GM18861 (cell line): Measurements from ENCODE around the gene AP2B1.

Source experiments
- ATAC-seq: cut with Tn5 transposase; IDR thresholded peaks from one replicate; pipeline ENCODE4 v1.9.1; 2021; ENCODE audit not compliant: unreplicated experiment

The AP2B1 gene

GRCh38 chr17:35621768-35622167, 34.6 kb downstream of the AP2B1 start:
- no peak for ATAC-seq

DNA sequence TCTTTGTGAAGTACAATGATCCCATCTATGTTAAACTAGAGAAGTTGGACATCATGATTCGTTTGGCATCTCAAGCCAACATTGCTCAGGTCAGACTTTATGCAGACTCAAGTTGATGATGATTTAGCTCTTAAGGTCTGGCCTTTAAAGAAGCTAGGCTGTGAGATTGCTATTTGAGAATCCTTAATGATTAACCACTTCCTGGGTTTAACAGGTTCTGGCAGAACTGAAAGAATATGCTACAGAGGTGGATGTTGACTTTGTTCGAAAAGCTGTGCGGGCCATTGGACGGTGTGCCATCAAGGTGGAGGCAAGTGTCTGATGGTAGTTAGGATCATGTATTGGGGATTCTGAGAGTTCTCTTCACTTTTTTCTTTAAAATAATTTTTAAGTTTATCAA, 40.3 kb downstream of the AP2B1 start:
- no peak for ATAC-seq

DNA sequence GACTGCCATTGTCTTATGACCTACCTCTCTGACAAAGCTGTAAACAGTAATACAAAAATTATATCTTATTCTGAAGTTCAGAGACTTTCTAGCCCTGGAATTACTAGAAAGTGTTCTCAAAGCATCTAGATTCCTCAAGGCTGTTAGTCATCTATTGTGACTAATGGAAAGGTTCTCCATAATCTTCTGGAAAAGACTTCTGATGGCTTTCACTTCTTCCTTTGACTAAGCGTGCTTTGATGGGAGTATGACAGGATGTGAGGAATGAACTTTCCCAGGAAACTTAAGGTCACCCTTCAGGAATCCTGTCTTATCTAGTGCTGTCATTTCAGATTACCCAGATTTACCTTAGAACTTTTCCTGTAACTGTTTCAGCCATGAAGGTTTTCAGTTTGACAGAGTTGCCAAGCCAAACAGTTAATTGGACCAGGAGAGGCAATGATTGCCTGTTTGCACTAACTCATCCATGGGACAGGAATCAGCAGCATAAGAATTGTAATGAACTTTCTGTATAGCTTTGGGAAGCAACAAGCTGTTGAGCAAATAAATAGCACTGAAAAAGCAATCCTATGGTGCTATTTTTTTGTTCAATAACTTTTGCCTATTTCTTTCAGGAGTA, 43.5 kb downstream of the AP2B1 start:
- ATAC-seq: no peak

DNA sequence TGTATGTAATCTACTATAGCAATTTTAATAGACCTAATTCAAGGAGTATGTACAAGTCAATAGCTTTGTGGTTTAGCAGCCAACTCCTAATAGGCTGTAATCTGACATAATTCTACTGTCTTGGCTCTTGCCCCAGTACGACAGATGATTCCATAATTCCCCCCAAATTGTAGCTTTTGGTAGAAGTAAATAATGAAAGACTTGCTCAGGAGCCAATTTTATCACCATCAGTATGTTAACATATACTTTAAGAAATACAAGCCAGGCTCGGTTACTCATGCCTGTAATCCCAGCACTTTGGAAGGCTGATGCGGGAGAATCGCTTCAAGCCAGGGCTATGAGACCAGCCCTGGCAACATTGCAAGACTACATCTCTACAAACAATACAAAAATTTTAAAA, 53.9 kb downstream of the AP2B1 start:
- no peak for ATAC-seq

GRCh38 chr17:35645923-35646322, 58.8 kb downstream of the AP2B1 start:
- no peak for ATAC-seq

- ATAC-seq: no peak
These were observed 64.3 kb downstream of the AP2B1 start for GRCh38 chr17:35651467-35651866.

DNA sequence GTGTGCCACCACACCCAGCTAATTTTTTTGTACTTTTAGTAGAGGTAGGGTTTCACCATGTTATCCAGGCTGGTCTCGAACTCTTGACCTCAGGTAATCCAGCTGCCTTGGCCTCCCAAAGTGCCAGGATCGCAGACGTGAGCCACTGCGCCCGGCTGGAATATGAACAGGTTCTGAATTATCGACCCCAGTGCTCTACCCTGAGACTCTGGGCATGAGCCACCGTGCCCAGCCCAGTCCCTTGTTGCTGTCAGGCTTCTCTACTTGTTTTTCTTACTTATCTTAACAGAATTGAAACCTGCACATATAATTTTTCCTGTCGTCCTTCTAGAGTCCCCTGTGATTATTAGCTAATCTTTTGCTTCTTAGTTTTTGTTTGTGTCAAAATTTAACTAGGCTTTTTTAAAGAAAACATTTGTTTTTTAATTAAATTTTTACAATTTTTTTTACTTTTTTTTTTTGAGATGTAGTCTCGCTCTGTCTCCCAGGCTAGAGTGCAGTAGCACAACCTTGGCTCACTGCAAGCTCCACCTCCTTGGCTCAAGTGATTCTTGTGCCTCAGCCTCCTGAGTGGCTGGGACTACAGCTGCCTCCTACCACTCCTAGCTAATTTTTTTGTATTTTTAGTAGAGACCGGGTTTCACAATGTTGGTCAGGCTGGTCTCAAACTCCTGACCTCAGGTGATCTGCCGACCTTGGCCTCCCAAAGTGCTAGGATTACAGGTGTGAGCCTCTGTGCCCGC, 66.7 kb downstream of the AP2B1 start:
- no peak for ATAC-seq

DNA sequence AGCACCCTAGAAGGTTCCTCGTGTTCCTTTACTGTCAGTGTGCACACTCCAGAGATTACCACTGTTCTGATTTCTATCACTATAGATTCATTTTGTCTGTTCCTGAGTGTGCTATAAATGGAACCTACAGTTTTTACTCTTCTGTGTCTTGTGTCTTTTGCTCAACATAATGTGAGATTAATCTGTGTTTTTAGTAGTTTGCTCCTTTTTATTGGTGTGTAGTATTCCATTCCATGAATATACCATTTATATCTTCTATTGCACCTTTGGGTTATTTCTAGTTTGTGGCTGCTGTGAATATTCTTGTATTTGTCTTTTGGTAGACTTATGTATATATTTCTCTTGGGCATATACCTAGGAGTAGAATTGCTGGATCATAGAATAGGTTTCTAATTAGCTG, 68.2 kb downstream of the AP2B1 start:
- ATAC-seq: no peak

DNA sequence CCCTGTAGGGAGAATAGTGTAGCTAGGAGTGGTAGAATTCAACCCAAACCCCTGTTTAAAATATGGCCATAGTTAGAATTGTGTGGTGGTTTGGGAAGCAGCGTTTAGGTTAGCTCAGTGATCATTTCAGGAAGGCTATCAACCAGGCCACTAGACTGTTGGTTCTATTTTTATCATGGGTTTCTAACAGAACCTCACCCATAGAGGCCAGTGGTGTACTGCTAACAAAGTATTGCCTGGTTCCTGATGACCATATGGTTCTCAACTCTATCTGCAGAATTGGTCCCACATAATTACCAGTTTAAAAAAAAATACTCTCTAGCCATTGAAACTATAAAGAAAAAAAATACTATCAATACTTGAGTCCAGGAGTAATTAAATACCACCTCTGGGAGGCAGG, 73.8 kb downstream of the AP2B1 start:
- ATAC-seq: no peak

DNA sequence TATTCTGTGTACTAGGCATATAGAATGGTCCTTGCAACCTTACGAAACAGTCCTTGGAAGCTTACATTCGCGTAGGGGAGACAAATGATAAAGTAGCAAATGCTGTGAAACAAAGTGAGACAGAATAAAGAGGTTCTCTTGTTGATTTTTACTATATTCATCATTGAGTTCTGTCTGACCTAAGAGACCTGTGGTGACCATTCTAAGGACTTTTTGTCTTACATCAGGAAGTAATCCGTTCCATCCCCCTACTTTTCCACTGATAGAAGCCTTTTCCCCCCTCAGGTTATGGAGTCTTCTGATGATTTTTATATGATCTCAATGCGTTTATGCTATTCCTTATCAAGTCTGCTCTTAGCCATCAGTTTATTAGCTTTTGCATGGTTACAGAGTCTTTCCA, 77.6 kb downstream of the AP2B1 start:
- ATAC-seq: no peak

GRCh38 chr17:35665662-35666061, 78.5 kb downstream of the AP2B1 start:
- ATAC-seq: no peak

DNA sequence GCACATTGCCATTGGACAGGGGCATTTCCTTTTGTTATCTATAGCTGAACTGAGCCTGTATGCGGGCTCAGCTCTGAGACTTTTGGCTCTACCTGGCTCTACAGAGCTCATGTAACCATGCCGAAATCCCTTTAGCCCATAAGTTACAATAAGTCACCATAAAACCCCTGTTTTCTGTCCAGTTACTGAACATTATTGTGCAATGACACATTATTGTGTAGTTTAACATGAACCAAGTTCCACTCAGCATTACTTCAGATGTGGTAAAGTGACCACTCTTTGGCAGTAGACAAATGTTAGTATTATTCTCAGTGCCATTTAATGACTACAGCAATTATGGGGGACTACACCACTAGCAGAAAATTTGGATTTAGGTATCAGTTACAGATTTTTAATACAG, 78.9 kb downstream of the AP2B1 start:
- no peak for ATAC-seq

DNA sequence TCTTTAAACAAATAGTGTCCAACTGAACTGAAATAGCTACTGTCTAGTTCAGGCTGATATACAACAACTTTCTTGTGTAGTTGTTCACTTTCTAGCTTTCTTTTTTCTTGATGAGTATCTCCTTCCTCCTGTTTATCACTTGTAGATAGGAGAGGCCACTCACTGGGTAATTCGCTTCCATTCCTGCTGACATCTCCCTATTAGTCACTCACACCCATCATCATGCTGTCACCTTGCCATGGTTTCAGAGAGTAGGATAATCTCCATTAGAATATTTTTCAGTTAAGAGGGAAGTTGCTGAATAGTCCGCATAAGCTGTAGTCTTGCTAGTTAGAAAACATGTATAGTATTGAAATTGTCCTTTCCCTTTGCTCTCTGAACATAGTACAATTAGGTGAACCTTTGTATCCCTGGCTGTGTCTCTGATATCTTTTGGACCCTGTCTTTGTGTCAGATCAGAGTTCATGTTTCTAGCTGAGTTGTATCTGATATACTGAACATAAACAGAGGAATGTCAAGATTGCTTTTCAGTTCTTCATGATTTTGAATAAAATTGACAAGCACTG, 79.9 kb downstream of the AP2B1 start:
- ATAC-seq: no peak

GRCh38 chr17:35668802-35669201, 81.7 kb downstream of the AP2B1 start:
- ATAC-seq: no peak

- no peak for ATAC-seq
These were observed 87.4 kb downstream of the AP2B1 start for GRCh38 chr17:35674552-35674951.

DNA sequence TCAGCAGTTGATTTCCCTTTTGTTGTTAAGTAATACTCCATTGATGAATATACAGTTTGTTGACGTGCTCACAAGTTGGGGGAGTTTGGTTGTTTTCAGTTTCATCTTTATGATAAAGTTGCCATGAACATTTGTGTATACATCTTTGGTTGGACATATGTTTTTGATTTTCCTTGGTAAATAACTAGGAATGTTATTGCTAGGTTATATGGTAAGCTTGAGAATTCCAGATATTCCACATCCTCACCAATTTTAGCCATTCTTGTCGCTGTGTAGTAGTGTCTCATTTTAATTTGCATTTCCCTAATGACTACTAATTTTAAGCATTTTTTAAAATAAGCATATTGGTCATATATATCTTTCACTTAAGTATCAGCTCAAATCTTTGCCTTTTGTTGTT, 89.3 kb downstream of the AP2B1 start:
- ATAC-seq: no peak

DNA sequence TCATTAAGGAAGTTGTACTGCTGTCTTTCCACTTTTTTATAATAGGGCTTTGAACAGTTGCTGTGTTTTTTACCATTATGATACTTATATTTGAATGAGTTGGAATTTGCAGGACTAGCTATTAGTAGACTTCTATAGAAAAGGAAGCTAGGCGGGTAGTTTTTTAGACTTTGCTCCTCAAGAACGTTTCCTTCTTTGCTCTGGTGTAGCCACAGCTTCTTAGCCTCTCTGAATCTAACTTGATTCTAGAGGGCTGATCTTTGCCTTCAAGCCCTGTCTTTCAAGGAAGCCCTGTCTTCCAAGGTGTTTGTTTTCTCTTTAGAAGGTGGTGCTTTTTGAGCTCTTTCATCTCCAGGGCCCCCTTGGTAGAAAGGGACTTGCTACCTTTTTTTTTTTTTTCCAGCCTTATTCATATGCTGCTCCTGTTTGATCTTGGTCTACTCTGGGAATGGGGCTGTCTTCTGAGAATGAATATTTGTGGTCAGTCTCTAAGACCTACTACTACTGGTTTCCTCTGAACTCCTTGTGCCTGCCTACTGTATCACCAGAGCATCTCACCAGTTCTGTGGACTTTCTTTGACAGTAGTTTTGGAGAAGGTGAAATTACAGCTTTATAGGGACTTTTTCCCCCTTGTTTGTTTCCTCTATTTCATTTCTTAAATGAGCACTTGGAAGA, 92.0 kb downstream of the AP2B1 start:
- no peak for ATAC-seq

GRCh38 chr17:35683591-35683990, 96.5 kb downstream of the AP2B1 start:
- no peak for ATAC-seq

GRCh38 chr17:35684055-35684802, 97.1 kb downstream of the AP2B1 start:
- ATAC-seq: no peak

DNA sequence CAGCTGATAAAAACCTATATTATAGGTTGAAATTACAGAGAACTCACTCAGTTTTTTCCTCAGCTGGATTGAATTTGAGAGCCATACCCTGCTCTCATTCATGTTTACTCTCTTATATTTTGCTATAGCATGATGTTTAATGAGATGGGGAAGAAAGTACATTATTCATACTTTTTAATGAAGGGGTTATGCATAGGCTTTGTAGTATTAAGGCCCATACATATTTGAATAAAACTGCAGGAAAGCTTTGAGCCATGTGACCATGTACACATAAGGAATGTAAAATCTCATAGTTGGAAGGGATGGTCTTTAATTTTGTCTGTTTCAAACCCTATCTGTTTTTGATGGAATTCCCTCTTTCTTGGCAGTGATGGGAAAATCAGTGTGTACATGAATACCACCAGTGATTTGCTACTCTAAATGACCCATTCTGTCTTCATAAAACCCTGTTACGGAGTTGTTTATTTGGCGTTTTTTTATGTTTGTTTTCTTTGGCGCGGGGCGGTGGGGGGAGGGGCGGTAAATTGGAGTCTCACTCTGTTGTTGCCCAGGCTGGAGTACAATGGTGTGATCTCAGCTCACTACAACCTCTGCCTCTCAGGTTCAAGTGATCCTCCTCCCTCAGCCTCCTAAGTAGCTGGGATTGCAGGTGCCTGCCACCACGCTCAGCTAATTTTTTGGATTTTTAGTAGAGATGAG, 105.5 kb downstream of the AP2B1 start:
- ATAC-seq: no peak

DNA sequence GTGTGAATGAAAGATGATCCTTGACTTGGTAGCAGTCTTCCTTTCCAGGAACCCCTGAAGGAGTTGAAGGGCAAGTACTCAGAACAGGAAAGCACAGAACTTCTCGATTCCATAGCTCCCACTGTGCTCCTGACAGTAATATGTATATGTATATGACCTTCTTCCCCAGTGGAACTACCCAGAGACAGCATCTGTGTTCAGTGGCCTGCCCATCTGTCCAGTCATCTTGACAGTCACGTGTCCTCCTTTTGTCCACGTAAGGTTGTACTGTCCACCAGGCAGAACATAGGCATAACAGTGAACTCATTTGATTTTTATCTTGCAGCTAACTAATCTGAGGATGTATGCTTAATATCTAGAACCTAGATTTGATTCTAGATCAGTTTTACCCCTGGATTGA, 106.5 kb downstream of the AP2B1 start:
- no peak for ATAC-seq
